Activated CD8-positive, alpha-beta memory T cell treated with anti-CD3 and anti-CD28 coated beads, Interleukin-2, amount 50 U/mL, for 24 hours (primary cell): ENCODE results near the gene SARNP.
A peak's percentile ranks its signal among the peaks of the same experiment; 100 is the strongest.
"Not testable (repeated sequence)": the region's sequence is repeated elsewhere in the genome, so short reads cannot be mapped to it uniquely, and the experiment has no call there.

ENCODE experiments used
- DNase-seq: peaks from one replicate; pipeline ENCODE4 v3.0.0-alpha.2; 2020; ENCODE audit errors: extremely low read depth

SARNP gene

GRCh38 chr12:55817345-55818139, at the start of gene SARNP, which contains the start of gene ORMDL2:
SARNP (minus strand) TSS chr12:55817724; CDS start chr12:55817701, 23 bp downstream.
ORMDL2 (plus strand) TSS chr12:55818041; CDS start chr12:55819000, 959 bp downstream.
- DNase-seq: peak; percentile 95

GRCh38 chr12:55866454-55867004, 49.0 kb upstream of the SARNP start:
- DNase-seq: not testable (repeated sequence)

DNA sequence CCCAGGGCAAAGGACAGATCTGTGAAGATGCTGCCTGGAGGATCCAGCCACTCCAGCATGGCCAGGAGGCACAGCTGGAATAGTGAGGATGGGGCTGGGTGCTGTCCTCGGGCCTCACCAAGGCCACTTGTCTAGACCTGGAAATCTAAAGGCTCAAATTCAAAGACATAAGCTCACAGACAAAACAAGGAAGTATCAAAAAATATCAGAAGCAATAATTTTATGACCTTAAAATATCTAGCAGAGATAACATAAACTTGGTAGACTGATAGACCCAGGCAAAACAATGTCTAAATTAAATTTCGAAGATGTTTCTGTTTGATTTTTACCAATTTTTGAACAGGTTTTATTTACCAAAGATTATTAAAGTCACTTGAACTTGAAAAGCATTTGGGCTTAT, 47.8 kb upstream of the SARNP start:
- DNase-seq: no peak

- not testable (repeated sequence) for DNase-seq
Measured at GRCh38 chr12:55862931-55863330, 45.4 kb upstream of the SARNP start.

GRCh38 chr12:55862286-55862685, 44.8 kb upstream of the SARNP start:
- DNase-seq: no peak

GRCh38 chr12:55861871-55862270, 44.3 kb upstream of the SARNP start:
- no peak for DNase-seq

- DNase-seq: no peak
Measured at GRCh38 chr12:55861396-55861795, 43.9 kb upstream of the SARNP start.

- no peak for DNase-seq
Measured at GRCh38 chr12:55852740-55853139, 35.2 kb upstream of the SARNP start.

GRCh38 chr12:55850893-55851292, 33.4 kb upstream of the SARNP start:
- DNase-seq: no peak

- no peak for DNase-seq
Measured at GRCh38 chr12:55850401-55850800, 32.9 kb upstream of the SARNP start.

DNA sequence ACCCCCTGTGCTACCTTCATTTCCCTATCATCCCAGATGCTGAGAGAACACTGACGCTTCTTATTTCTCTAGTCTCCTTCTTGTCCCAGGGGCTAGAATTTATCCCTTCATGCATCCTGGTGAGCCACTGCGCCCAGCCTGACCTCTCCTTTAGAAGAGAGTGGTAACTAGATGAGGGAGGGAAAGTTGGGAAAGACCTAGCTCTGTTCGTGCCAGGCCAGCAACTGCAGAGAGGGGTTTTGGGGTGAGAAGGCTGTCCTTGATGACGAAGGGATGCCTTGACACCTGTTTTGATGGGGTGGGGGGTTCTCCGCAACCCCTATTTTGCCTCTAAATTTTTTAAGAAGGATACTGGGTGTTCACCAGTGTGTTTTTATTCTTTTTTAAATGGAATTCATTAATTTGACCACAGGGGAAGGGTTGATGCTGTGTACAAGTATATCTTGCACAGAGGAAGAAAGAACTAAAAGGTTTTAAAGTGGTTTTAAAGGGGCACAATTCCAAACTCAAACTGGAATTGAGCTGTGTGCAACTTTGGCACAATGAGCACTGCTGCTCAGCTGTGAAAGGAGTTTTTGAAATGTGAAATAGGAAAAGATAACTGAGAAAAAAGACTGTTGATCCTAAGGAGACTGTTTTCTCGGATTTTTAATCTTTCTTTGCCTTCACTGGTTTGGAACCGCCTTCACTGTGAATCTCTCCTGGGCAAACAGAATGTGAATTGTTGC, 32.3 kb upstream of the SARNP start:
- no peak for DNase-seq

DNA sequence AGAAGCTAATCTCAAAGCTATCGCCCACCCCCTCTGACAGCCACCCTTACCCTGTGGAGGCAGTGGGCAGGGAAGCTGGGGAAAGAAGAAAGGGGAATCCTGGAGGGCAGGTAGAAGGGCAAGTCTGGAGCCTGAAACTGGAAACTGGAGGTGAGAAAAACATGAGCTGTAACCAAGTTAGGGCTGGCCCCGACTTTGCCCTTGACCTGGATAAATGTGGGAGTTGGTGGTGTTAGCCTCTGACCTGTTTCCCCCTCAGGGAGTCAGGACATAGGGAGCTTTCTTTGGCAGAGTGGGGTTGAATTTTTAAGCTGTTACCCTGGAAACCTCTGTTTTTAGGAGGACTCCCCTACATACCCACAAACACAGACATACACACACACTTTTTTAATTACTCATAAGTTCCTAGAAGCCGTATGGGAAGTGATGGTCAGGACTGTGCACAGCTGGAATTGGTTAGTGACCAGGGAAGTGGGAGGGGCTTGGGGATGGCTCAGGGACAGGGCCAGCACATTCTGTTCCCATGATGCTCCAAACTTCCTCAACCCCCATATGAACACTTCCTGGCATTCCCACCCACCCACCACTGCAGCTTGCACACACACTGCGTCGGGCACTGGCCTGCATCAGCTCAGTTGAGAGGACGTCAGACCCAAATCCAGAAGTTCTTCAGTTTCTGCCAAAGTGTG, 30.2 kb upstream of the SARNP start:
- no peak for DNase-seq

DNA sequence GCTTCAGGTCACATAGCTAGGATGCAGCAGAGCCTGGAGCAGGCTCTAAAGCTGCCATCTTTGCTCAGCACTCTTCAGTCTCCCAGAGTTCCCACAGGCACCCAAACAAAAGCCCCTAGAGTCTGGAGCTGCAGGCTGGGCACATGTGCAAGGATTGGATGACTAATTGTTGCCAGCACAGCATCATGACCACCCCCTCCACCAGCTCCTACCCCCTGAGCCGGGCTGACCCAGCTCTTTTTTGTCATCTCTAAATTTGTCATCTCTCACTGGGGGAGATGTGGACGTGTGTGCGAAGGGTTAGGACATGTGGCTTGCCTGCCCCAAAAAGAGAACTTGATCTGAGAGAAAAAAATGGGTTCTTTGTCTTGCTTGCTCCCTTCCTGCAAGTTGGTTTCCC, 29.5 kb upstream of the SARNP start:
- DNase-seq: no peak

DNA sequence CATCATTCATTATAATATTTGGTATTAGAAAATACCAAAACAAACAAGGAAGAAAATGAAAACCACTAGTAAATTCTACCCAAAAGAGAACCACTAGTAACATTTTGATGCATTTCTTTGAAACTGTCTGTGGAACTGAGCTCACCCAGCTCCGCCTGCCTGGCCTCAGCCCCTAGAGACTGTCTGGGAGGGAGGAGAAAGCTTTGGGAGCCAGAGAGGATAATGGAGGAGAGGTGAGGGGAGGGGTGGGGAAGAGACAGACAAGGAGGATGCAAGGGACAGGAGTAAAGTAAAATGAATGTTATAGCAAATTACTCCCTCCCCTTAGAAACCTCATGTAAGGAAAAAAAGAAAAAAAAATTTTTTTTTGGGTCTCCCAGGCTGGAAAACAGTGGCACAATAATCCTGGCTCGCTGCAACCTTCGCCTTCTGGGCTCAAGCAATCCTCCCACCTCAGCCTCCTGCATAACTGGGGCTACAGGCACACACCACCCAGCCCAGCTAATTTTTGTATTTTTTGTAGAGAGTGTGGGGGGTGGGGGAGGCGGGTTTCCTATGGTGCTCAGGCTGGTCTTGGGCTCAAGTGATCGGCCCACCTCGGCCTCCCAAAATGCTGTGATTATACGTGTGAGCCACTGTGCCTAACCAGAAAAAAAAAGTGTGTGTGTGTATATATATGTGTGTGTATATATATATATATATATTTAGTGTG, 28.4 kb upstream of the SARNP start:
- no peak for DNase-seq

DNA sequence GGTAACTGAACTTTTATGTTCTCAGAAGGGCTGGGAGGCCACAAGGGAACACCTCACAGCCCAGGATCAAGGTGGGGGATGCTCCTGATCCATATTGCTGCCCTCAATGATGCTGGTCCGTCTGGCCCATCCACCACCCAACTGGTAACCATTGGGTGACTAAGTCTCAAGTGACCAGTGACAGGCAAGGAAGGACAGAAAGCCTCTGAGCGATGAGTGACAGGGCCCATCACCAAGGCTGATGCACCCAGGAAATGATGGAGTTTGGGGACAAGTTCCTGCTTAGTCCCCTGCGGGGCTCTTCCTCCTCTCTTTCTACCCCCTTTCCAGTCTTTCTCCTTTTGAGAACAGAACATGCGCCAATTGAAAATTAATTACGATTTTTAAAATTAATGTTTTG, 27.8 kb upstream of the SARNP start:
- no peak for DNase-seq

- DNase-seq: no peak
Measured at GRCh38 chr12:55844961-55845360, 27.4 kb upstream of the SARNP start.

DNA sequence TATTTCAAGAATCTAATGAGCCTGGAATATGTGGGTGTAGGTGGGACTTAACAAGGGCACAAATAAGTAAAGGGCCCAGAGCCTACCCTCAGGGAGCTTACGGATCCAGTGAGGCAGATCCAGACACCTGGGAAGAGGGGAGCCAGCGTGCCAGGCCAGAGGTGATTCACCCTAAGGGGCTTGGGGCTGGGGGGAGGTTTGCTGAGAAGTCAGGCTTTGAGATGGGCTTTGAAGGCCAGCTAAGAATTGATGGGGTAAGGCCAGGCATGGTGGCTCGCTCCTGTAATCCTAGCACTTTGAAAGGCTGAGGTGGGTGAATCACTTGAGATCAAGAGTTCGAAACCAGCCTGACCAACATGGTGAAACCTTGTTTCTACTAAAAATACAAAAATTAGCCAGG, 25.9 kb upstream of the SARNP start:
- DNase-seq: no peak

- DNase-seq: no peak
Measured at GRCh38 chr12:55842681-55843429, 25.3 kb upstream of the SARNP start, which contains the start of gene MMP19. MMP19 (minus strand) TSS chr12:55842936; CDS start chr12:55842830, 106 bp downstream.

DNA sequence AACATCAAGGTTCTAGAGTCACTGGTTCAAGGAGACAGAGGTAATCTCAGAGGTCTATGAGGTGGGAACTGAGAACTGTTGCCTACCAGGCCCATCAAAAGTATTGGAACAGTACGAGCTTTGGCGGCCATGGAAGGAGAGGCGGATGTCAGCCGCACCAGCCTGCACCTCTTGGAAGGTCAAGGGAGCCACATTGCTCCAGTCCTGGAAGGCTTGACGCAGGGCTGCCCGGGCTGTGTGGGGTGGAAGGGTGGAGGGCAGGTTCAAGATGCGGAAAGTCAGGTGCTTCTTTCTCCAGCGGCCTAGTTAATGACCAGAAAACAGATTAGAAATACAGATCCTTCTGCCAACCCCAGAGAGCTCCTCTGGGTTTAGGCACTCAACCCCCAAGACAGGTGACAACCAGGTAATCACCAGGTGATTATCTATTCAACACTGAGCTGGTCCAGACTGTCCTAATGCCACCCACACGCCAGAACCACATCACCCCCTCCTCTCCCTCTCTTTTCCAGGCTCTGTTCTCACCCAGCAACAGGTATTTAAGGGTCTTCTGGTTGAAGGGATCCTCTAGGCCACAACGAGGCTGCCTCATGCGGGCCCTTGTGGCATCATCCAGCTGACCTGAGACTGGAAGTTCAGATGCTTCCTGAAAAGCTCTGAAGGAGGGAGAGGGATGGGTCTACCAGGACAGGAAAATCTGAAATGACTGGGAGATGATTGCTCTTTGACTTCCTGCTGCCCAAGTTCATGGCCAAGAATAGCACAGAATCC, 23.2 kb upstream of the SARNP start:
- DNase-seq: no peak
